K562 (cell line): ENCODE data around the gene MYL4. TPM values are rescaled to one million over a fixed set of nuclear protein-coding genes. Genes with fewer than 3 reads are reported as not detected.

Source experiments
- ARNT ChIP-seq, 2 experiments: fragments of 450-650 bp; IDR thresholded peaks; 2 replicates each; pipeline ENCODE4 v1.6.1; 2016; ENCODE audit warnings: mild to moderate bottlenecking in 1 of 2
- C11orf30 ChIP-seq: fragments of 450-650 bp; IDR thresholded peaks from 2 replicates; pipeline ENCODE4 v1.6.1; 2016; ENCODE audit warnings: low read depth, mild to moderate bottlenecking
- CHD2 ChIP-seq: IDR thresholded peaks from 2 replicates; pipeline ENCODE4 v1.6.1; 2011; ENCODE audit warnings: low read depth, low read length
- CREBBP ChIP-seq: IDR thresholded peaks from one replicate; pipeline ENCODE4 v1.6.1; 2012; ENCODE audit warnings: low read depth, mild to moderate bottlenecking, control low read depth, inconsistent platforms, low read length
- DPF2 ChIP-seq: fragments of 450-650 bp; IDR thresholded peaks from 2 replicates; pipeline ENCODE4 v1.6.1; 2016
- FOSL1 ChIP-seq: fragments of 200-800 bp; sonication (Bioruptor generic); conservative IDR thresholded peaks from 2 replicates; pipeline ENCODE4 v1.6.1; 2016; ENCODE audit warnings: missing genetic modification characterization, missing compliant biosample characterization
- GATAD2A ChIP-seq: fragments of 450-650 bp; IDR thresholded peaks from 2 replicates; pipeline ENCODE4 v1.6.1; 2017
- GATAD2B ChIP-seq: fragments of 450-650 bp; IDR thresholded peaks from 2 replicates; pipeline ENCODE4 v1.6.1; 2017; ENCODE audit warnings: mild to moderate bottlenecking, borderline replicate concordance
- HDAC2 ChIP-seq: fragments of 450-650 bp; IDR thresholded peaks from 2 replicates; pipeline ENCODE4 v1.6.1; 2016; ENCODE audit warnings: mild to moderate bottlenecking
- HDAC3 ChIP-seq: fragments of 450-650 bp; IDR thresholded peaks from 2 replicates; pipeline ENCODE4 v1.6.1; 2018; ENCODE audit warnings: borderline replicate concordance, mild to moderate bottlenecking, moderate library complexity; ENCODE audit not compliant: partially characterized antibody
- HDGF ChIP-seq: fragments of 450-650 bp; IDR thresholded peaks from 2 replicates; pipeline ENCODE4 v1.6.1; 2016
- LARP7 ChIP-seq: fragments of 450-650 bp; IDR thresholded peaks from 2 replicates; pipeline ENCODE4 v1.6.1; 2016
- SMARCC2 ChIP-seq: fragments of 450-650 bp; IDR thresholded peaks from 2 replicates; pipeline ENCODE4 v1.6.1; 2017; ENCODE audit warnings: antibody characterized with exemption, moderate library complexity, mild to moderate bottlenecking, low read depth
- TOE1 ChIP-seq, 2 experiments: fragments of 450-650 bp in 1 of 2; sonication (generic) in 1 of 2; formaldehyde crosslinking in 1 of 2; IDR thresholded peaks; 2 replicates each; pipeline versions ENCODE4 v1.7.1 to v1.8.0; 2016 to 2022; ENCODE audit warnings: borderline replicate concordance in 2 of 2, mild to moderate bottlenecking in 2 of 2, antibody characterized with exemption in 1 of 2, inconsistent platforms in 1 of 2, low read depth in 1 of 2, missing genetic modification reagents in 1 of 2, moderate library complexity in 1 of 2
- TRIM24 ChIP-seq, 2 experiments: fragments of 450-650 bp; IDR thresholded peaks; 2 replicates each; pipeline ENCODE4 v1.6.1; 2016
- U2AF1 ChIP-seq: fragments of 200-400 bp; formaldehyde crosslinking; optimal IDR thresholded peaks from 2 replicates; pipeline ENCODE3; 2017; ENCODE audit warnings: mild to moderate bottlenecking, low read depth, low read length, moderate library complexity
- ZBTB8A ChIP-seq: fragments of 450-650 bp; IDR thresholded peaks from 2 replicates; pipeline ENCODE4 v1.6.1; 2018; ENCODE audit warnings: mild to moderate bottlenecking, moderate library complexity; ENCODE audit not compliant: partially characterized antibody
- polyA plus RNA-seq, 8 experiments: library from polyadenylated mRNA; depleted of rRNA in 4 of 8; stranded (reverse) in 5 of 8; unstranded in 3 of 8; fragments of >200 nt; fragmentation: Nextera tagmentation in 2 of 8; fragmentation: Illumina TruSeq in 1 of 8; extraction: Ambion mirVana in 2 of 8; extraction: Trizol in 1 of 8; gene quantifications; 2 replicates each; pipeline versions ENCODE4 v1.2.1 to v1.2.3, GENCODE V29; 2011 to 2014; ENCODE audit warnings: inconsistent platforms in 1 of 8, missing spikeins in 1 of 8
- total RNA-seq, 7 experiments: library from RNA; depleted of rRNA in 6 of 7; stranded (reverse); fragments of >200 nt in 6 of 7; fragmentation: Illumina TruSeq in 2 of 7; extraction: Trizol in 2 of 7; gene quantifications; 2 replicates each; pipeline versions ENCODE4 v1.2.1 to v1.2.3, GENCODE V29; 2011 to 2021; ENCODE audit warnings: low replicate concordance in 1 of 7
- TF ChIP-seq, protein P1 (sequence below): fragments of 450-650 bp; IDR thresholded peaks from 2 replicates; pipeline ENCODE4 v1.6.1; 2014; ENCODE audit warnings: low read depth, mild to moderate bottlenecking, moderate library complexity, borderline replicate concordance

MYL4 gene
- total and polyA plus RNA-seq, 9 of the 15 experiments (the other 6 are each of a cell fraction or from before 2014, with no cell fraction given) = 117 to 423 (median 221) TPM

DNA sequence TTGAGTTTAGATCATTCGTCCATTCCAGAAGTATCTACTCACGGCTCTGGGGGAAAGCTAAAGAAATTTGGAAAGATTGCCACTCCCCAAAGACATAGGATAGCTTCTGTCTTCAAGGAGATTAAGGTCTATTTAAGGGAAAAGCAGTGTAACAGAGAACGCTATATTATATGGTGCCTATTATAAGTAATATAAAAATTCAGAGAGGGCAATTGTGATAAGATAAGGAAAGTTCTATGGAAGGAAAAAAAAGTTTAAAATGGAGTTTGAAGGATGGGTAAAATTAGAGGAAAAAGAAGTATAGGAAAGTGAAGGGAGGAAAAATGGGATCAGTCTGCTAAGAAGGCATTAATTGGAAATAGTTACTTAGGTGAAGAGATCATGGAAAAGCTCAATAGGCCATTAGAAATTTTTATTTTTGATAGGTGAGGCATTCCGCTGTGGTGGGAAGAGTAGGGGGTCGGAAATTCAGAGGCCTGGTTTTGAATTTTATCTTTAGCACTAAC is 19.4 kb upstream of the MYL4 start (continued):
- TF ChIP-seq GATAD2B = 0 out of 2 replicates have a peak, but pooled peaks have one; percentile 3
- TF ChIP-seq HDAC3 = peak; percentile 68
- peak; percentile 53 for TF ChIP-seq HDAC2
- TF ChIP-seq CHD2 = no peak
- TF ChIP-seq, protein P1, sequence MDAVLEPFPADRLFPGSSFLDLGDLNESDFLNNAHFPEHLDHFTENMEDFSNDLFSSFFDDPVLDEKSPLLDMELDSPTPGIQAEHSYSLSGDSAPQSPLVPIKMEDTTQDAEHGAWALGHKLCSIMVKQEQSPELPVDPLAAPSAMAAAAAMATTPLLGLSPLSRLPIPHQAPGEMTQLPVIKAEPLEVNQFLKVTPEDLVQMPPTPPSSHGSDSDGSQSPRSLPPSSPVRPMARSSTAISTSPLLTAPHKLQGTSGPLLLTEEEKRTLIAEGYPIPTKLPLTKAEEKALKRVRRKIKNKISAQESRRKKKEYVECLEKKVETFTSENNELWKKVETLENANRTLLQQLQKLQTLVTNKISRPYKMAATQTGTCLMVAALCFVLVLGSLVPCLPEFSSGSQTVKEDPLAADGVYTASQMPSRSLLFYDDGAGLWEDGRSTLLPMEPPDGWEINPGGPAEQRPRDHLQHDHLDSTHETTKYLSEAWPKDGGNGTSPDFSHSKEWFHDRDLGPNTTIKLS = peak; percentile 56; the same call in 1 of the 2 replicates
- peak; percentile 54; the same call in 1 of the 2 replicates for TF ChIP-seq DPF2
- 0 out of 2 replicates have a peak, but pooled peaks have one; percentile 16 for TF ChIP-seq HDGF
- TF ChIP-seq SMARCC2 = peak; percentile 79
- TF ChIP-seq GATAD2A = no peak; the same call in 1 of the 2 replicates
- no peak for TF ChIP-seq CREBBP
- peak; percentile 44; the same call in 1 of the 2 replicates for TF ChIP-seq LARP7
- TF ChIP-seq FOSL1 (tag) = peak; percentile 12; the same call in 1 of the 2 replicates
- peak; percentile 6 for TF ChIP-seq ZBTB8A
- 0 out of 4 replicates have a peak, but pooled peaks of 1 of the 2 experiments have one; percentile 17 for TF ChIP-seq TRIM24 (IDR thresholded peaks at IDR 0.05)
- peak; percentile 32 for TF ChIP-seq U2AF1
- TF ChIP-seq TOE1 (IDR thresholded peaks at IDR 0.05; ENCODE audit: borderline replicate concordance) = peak; percentile 65; the same call in 1 of the 2 replicates
- TF ChIP-seq TOE1 (CRISPR knock-in tag; IDR thresholded peaks at IDR 0.05; ENCODE audit: borderline replicate concordance, low read depth) = no peak
- peak in 1 of 2 experiments; percentile 76; a peak in 2 of 4 replicates for TF ChIP-seq ARNT (IDR thresholded peaks at IDR 0.05)
- TF ChIP-seq C11orf30 = peak; percentile 26; the same call in 1 of the 2 replicates
